Endothelial cell of umbilical vein (primary cell): ENCODE data around the gene RAB5IF. TPM values are rescaled to one million over a fixed set of nuclear protein-coding genes. Genes with fewer than 3 reads are reported as not detected.

Source experiments
- BruUV-seq: library from RNA; stranded (reverse); fragments of 400-500 nt; replicated peaks from 2 replicates; lab custom pipeline; 2021; lab: Mats Ljungman, UMichigan
- CTCF ChIA-PET: fragments of 300-600, 350-600 bp; sonication (Branson Sonifier 250); formaldehyde crosslinking; loops from one replicate; lab custom pipeline; 2021; ENCODE audit warnings: antibody characterized with exemption, inconsistent platforms; lab: Charles Lee
- POLR2A ChIA-PET: fragments of 300-600, 350-600 bp; sonication (Branson Sonifier 250); formaldehyde crosslinking; loops from one replicate; lab custom pipeline; 2021; ENCODE audit warnings: antibody characterized with exemption, inconsistent platforms; lab: Charles Lee
- DNase-seq: peaks from one replicate; pipeline ENCODE4 v3.0.0-alpha.2; 2011; ENCODE audit warnings: low read depth, low spot score
- FAIRE-seq: peaks from 2 replicates; lab custom pipeline; 2011; peaks lifted over from hg19 to GRCh38; lab: Jason Lieb, UNC
- H2AFZ ChIP-seq: 2 replicates; pipeline ENCODE4 v1.6.0; 2012; ENCODE audit warnings: low read depth, low read length, control low read depth, inconsistent platforms
- H3K27ac ChIP-seq: 2 replicates; pipeline ENCODE4 v1.5.1; 2011; ENCODE audit warnings: low read depth, mild to moderate bottlenecking, control low read depth, low read length, moderate library complexity; ENCODE audit not compliant: insufficient read depth
- H3K27me3 ChIP-seq, 2 experiments: 2 replicates each; pipeline versions ENCODE4 v1.6.0 to v1.6.1; 2011; ENCODE audit warnings: low read length in 2 of 2, mixed read lengths in 1 of 2; ENCODE audit not compliant: control insufficient read depth in 2 of 2, insufficient read depth in 2 of 2
- H3K36me3 ChIP-seq, 2 experiments: 2 replicates in 1 of 2; 3 replicates in 1 of 2; pipeline ENCODE4 v1.5.1; 2011; ENCODE audit warnings: low read length in 2 of 2, mild to moderate bottlenecking in 1 of 2, moderate library complexity in 1 of 2; ENCODE audit not compliant: control insufficient read depth in 2 of 2, insufficient read depth in 2 of 2; ENCODE audit errors: extremely low read depth in 1 of 2
- H3K4me1 ChIP-seq: 3 replicates; pipeline ENCODE4 v1.5.1; 2011; ENCODE audit warnings: mild to moderate bottlenecking, low read length; ENCODE audit not compliant: control insufficient read depth, insufficient read depth; ENCODE audit errors: extremely low read depth
- H3K4me2 ChIP-seq: 2 replicates; pipeline ENCODE4 v1.6.1; 2011; ENCODE audit warnings: low read length, control low read depth, mixed read lengths; ENCODE audit not compliant: insufficient read depth
- H3K4me3 ChIP-seq, 3 experiments: fragments of 200-600 bp in 1 of 3; sonication (generic), shearing (Covaris generic) in 1 of 3; replicated peaks in 1 of 3; 2 replicates each; pipeline ENCODE4 v1.5.1; 2011 to 2016; ENCODE audit warnings: control low read depth in 3 of 3, low read length in 3 of 3, mild to moderate bottlenecking in 2 of 3, inconsistent platforms in 1 of 3, low read depth in 1 of 3, moderate library complexity in 1 of 3; ENCODE audit not compliant: insufficient read depth in 1 of 3
- H3K79me2 ChIP-seq: 2 replicates; pipeline ENCODE4 v1.6.0; 2012; ENCODE audit warnings: low read length, inconsistent platforms; ENCODE audit not compliant: control insufficient read depth, insufficient read depth
- H3K9ac ChIP-seq: replicated peaks from 2 replicates; pipeline ENCODE3; 2011; ENCODE audit warnings: low read length, control low read depth; ENCODE audit not compliant: insufficient read depth; ENCODE audit errors: extremely low read depth
- H3K9me1 ChIP-seq: replicated peaks from 3 replicates; pipeline ENCODE4 v1.6.0; 2011; ENCODE audit warnings: mild to moderate bottlenecking, low read length; ENCODE audit not compliant: control insufficient read depth, insufficient read depth; ENCODE audit errors: extremely low read depth
- H3K9me3 ChIP-seq: replicated peaks from 2 replicates; pipeline ENCODE4 v1.5.1; 2012; ENCODE audit warnings: low read length, inconsistent platforms; ENCODE audit not compliant: control insufficient read depth, insufficient read depth
- H4K20me1 ChIP-seq: replicated peaks from 2 replicates; pipeline ENCODE3; 2011; ENCODE audit warnings: mild to moderate bottlenecking, low read length; ENCODE audit not compliant: control insufficient read depth, insufficient read depth; ENCODE audit errors: extremely low read depth
- CTCF ChIP-seq, 2 donors: IDR thresholded peaks; 1 replicate in 1 of 2; 2 replicates in 1 of 2; pipeline ENCODE4 v1.5.1; 2011; ENCODE audit warnings: low read length in 2 of 2, mild to moderate bottlenecking in 2 of 2, moderate library complexity in 2 of 2, control low read depth in 1 of 2, inconsistent platforms in 1 of 2, low read depth in 1 of 2; ENCODE audit not compliant: insufficient read depth in 1 of 2; ENCODE audit errors: extremely low read depth in 1 of 2
- EZH2 ChIP-seq: IDR thresholded peaks from 2 replicates; pipeline ENCODE4 v1.6.1; 2012; ENCODE audit warnings: borderline replicate concordance, low read depth, mild to moderate bottlenecking, moderate library complexity, low read length, inconsistent platforms; ENCODE audit not compliant: severe bottlenecking
- FOS ChIP-seq: IDR thresholded peaks from 2 replicates; pipeline ENCODE4 v1.6.1; 2011; ENCODE audit warnings: mild to moderate bottlenecking, low read length, moderate library complexity, borderline replicate concordance; ENCODE audit not compliant: insufficient read depth
- GATA2 ChIP-seq: IDR thresholded peaks from 2 replicates; pipeline ENCODE4 v1.7.0; 2011; ENCODE audit warnings: low read depth, mild to moderate bottlenecking, moderate library complexity, mixed read lengths, low read length; ENCODE audit not compliant: insufficient read length, insufficient read depth
- JUN ChIP-seq: IDR thresholded peaks from 2 replicates; pipeline ENCODE4 v1.6.1; 2011; ENCODE audit warnings: borderline replicate concordance, low read depth; ENCODE audit not compliant: insufficient read length, insufficient read depth
- MAX ChIP-seq: IDR thresholded peaks from 2 replicates; pipeline ENCODE4 v1.6.1; 2011; ENCODE audit not compliant: insufficient read depth, insufficient read length
- MYC ChIP-seq: IDR thresholded peaks from one replicate; pipeline ENCODE4 v1.6.1; 2011; ENCODE audit warnings: mild to moderate bottlenecking, low read depth, low read length
- POLR2A ChIP-seq: IDR thresholded peaks from 2 replicates; pipeline ENCODE4 v1.6.1; 2012; ENCODE audit warnings: low read depth, mild to moderate bottlenecking, control low read depth, low read length
- POLR2AphosphoS5 ChIP-seq: IDR thresholded peaks from 2 replicates; pipeline ENCODE4 v1.6.1; 2012; ENCODE audit warnings: low read depth, mild to moderate bottlenecking, control low read depth, low read length, moderate library complexity; ENCODE audit not compliant: insufficient read depth
- dilution Hi-C: fragments of 300-500 bp; cut with MboI; formaldehyde crosslinking; loops from one replicate; pipeline ENCODE4 v1.15.0; 2019; ENCODE audit warnings: low sequenced_read_pairs; ENCODE audit not compliant: extremely low pct_ligation_motif_present
- intact Hi-C: fragments of 100-400 bp; cut with micrococcal nuclease; formaldehyde crosslinking; loops from one replicate; pipeline ENCODE4 v1.10.0; 2022
- polyA plus RNA-seq, 4 experiments: library from polyadenylated mRNA; depleted of rRNA in 3 of 4; stranded (reverse) in 3 of 4; unstranded in 1 of 4; fragments of >200 nt; gene quantifications; 2 replicates each; pipeline versions ENCODE4 v1.2.1 to v1.2.3, GENCODE V29; 2011 to 2012; ENCODE audit warnings: missing spikeins in 1 of 4
- total RNA-seq: library from RNA; stranded (reverse); gene quantifications from 2 replicates; pipeline ENCODE4 v1.2.3, GENCODE V29; 2021

RAB5IF gene
- total and polyA plus RNA-seq, 2 donors (not counting 3 experiments of a cell fraction or from before 2014, with no cell fraction given): 113 to 162 TPM

- POLR2A ChIA-PET: interaction anchor here (1.0 to 1.6 kb wide), 2 partner anchors 31 to 168 kb away, joined by 3 to 6 read pairs; partner anchors contain the start of gene DSN1
- DNase-seq (peak; percentile 23), FAIRE-seq (peak; percentile 67)
- peaks cover 19% of the 10 kb centered on the region for H3K4me1 ChIP-seq
- H3K79me2 ChIP-seq: peaks cover 28% of the 10 kb centered on the region
- BruUV-seq: TSS peak; percentile 26
- peak overlapping the region; percentile 37 for H2AFZ ChIP-seq
- peak overlapping the region; percentile 44 for H3K27ac ChIP-seq
- dilution Hi-C loops (no loop called here), intact Hi-C loops (loop anchor here (5.0 kb wide), 1 partner anchor 144 kb away; no protein-coding TSS in a partner anchor)
- TF ChIP-seq MYC (no peak), MAX (no peak), EZH2 (no peak), JUN (no peak), GATA2 (no peak), POLR2AphosphoS5 (no peak), POLR2A (no peak), CTCF (IDR thresholded peaks at IDR 0.05; ENCODE audit: extremely low read depth in 1 of 2, insufficient read depth in 1 of 2, low read depth in 1 of 2, low read length in 2 of 2) (no peak), FOS (no peak)
- peak overlapping the region; percentile 93 for H3K4me2 ChIP-seq
- H3K4me3 ChIP-seq: peak overlapping the region; percentile 43 to 96 (median 91)
- no peaks in the 10 kb centered on the region for H4K20me1 ChIP-seq
- H3K9me3 ChIP-seq: no peaks in the 10 kb centered on the region
- no peaks in the 10 kb centered on the region for H3K27me3 ChIP-seq
- CTCF ChIA-PET: interaction anchor here (0.7 to 3.6 kb wide), 29 partner anchors 8 to 313 kb away, joined by 3 to 23 read pairs (median 5); partner anchors contain the start of genes DSN1, NDRG3 and TGIF2
- H3K9ac ChIP-seq: peak overlapping the region; percentile 70
- no peaks in the 10 kb centered on the region for H3K9me1 ChIP-seq
- peaks cover 11 to 16% of the 10 kb centered on the region in 2 experiments for H3K36me3 ChIP-seq
Measured at GRCh38 chr20:36606158-36607066, 833 bp downstream of the RAB5IF start.
